Measurements from ENCODE around the gene FOSL1.

Gene FOSL1

DNA sequence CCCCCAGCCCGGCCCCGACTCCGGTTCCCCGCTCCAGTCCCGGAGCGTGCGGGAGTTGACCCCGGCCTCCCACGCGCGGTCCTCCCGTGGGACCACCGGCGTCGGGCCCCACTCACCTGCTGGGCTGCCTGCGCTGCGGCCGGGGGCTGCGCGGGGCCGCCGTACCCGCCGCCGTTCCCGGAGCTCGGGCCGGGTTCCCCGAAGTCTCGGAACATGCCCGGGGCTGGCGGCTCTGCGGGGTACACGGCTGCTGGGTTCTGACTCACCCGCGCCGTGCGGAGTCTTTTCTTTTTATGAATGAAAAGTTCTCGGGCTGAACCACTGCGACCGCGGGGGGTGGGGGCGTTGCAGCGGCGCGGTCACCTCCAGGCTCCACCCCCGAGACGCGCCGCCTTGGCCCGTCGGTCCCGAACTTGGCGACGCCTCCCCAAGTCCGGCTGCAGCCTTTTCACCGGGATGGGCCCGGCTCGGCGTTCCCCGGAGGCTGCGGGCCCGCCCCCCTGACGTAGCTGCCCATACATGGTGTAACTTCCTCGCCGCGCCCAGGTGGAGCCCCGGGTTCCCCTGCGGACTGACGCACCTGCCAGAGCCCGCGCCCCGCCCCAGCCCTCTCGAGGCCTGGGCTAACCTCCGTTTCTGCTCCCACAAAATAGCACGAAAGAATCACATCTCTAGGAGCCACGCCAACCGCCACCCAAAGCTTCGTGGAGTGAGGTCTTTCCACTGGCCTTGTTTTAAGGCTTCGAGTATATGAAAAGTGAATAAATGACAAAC is at the start of gene FOSL1:
TSS of gene FOSL1 (minus strand) at position 264 of the 774 bp plus-strand sequence. CDS start at position 215, 49 bp downstream.
- peak; percentile 98 for DNase-seq (ENCODE audit: low spot score)

DNA sequence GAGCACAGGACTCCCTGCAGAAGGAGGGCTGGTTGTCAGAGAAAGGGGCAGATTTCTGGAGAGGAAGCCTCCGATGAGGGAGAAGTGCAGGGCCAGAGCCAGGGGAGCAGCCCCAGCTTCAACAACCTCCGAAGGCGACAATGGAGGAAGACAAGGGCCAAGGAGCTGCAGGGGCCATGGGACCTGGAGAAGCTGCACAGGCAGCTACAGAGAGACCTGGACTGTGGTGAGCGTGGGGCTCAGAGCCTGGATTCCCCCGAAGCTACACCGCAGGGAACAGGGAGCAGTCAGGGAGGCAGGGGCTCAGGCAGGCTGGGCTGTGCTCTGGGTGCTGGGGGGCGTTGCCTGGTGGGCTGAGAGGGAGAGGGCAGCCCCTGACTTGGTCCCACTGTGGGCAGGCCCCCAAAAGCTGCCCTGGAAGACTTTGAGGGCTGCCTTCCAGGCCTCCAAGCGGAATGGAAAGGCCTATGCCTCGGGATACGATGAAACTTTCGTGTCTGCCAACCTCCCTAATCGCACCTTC is 47.5 kb upstream of the FOSL1 start:
- DNase-seq (ENCODE audit: low spot score): no peak

DNA sequence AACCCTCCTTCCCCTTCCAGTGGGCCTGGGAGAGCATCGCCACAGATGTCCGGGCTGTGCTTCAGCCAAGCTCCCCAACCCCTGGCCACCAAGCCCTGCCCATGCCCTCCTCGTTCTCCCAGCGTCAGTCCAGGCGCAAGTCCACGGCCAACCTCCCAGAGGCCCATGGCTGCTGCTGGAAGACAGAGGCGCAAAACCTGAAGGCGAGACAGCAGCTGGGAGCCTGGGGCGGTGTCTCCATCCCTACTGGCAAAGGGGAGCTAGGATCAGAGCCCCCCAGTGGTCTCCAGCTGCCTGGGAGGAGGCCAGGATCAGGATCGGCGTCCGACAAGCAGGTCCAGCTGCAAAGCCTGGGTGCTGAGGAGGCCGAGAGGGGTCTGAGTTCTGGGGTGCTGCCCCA is 46.9 kb upstream of the FOSL1 start:
- DNase-seq (ENCODE audit: low spot score): no peak

DNA sequence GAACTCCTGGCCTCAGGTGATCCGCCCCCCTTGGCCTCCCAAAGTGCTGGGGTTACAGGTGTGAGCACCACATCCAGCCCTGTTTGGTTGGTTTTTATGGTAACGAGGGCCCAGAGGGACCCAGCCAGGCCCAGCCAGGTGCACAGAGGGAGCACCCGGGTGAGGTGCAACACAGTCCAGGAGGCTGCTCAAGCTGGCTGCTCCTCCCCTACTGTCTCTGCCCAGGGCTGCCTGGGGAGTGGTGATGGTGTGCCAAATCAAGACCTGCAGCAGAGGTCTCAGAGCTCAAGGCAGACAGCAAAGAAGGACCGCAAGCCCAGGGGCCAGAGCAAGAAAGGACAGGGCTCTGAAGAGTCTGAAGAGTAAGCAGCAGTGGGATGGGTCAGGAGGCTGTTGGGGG is 46.5 kb upstream of the FOSL1 start:
- no peak for DNase-seq (ENCODE audit: low spot score)

DNA sequence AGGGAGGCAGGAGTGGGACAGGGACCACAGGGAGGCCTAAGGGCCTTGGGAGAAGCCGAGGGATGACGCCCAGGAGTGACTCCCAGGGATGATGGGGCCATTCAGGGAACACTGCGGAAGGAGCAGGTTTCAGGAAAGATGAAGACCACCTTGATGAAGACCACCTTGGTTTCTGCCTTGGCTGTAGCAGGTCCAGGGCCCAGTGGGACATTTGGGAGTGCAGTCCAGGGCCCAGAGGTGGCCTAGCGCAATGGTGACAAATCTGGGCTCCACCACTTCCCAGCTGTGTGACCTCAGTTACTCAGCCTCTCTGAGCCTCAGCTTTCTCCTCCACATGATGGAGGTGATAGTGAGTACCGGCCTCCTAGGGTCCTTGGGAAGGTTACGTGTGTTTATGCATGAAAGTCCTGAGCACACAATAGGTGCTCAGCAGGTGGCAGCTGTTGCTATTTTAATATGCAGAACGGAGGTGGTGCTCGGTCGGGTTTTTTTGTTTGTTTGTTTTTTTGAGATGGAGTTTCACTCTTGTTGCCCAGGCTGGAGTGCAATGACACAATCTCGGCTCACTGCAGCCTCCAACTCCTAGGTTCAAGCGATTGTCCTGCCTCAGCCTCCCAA is 45.9 kb upstream of the FOSL1 start:
- DNase-seq (ENCODE audit: low spot score): no peak

DNA sequence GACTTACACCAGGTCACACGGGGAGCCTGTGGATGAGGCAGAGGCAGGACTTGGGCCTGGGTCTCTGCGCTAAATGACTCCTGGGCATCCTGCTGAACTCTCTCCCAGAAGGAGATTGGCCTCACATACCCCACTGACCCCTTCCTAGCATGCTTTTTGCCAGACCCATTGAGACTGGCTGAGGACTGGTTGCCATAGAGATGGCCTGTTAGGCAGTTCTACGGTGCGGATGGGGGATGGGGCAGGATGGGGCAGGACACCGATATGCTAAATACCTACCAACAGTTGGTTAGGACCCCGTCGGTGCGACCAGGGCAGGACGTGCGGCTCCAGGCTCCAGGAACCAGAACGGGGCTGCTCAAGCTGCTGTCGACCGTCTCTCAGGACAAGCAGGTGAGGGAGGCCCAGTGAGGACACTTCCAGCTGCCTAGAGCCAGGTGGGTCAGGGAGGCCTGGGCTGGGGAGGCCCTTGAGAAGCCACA is 45.3 kb upstream of the FOSL1 start, which contains the start of gene TSGA10IP:
TSS of gene TSGA10IP (plus strand) at position 51 of the 482 bp plus-strand sequence. CDS start at position 247, 196 bp downstream.
- DNase-seq (ENCODE audit: low spot score): no peak

DNA sequence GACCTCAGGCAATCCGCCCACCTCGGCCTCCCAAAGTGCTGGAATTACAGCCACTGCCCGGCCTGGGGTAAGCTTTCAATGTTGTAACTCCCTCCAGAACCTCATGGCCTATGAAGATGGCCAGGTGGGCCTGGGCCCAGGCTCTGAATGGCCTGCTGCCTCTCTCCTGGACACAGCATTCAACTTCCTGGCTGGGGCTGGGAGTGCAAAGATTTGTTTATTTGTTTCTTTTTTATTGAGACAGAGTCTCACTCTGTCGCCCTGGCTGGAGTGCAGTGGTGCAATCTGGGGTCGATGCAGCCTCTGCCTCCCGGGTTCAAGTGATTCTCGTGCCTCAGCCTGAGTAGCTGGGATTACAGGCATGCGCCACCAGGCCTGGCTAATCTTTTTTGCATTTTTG is 44.6 kb upstream of the FOSL1 start:
- no peak for DNase-seq (ENCODE audit: low spot score)

DNA sequence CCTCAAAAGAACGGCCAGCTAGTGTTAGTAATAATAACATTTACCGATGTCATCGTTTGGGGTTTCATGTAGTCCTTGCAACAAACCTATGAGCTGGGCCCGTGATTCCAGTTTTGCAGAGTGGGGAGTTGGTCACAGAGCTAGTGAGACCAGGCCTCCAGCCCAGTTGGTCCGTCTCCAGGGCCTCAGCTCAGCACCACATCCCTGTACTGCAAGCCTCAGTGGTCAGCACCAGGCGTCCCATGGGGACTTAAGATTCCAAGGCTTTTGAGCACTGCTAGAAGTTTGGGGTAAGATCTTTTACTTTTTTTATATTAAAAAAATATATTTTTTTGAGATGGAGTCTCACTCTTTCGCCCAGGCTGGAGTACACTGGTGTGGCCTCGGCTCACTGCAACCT is 44.0 kb upstream of the FOSL1 start:
- DNase-seq (ENCODE audit: low spot score): no peak

DNA sequence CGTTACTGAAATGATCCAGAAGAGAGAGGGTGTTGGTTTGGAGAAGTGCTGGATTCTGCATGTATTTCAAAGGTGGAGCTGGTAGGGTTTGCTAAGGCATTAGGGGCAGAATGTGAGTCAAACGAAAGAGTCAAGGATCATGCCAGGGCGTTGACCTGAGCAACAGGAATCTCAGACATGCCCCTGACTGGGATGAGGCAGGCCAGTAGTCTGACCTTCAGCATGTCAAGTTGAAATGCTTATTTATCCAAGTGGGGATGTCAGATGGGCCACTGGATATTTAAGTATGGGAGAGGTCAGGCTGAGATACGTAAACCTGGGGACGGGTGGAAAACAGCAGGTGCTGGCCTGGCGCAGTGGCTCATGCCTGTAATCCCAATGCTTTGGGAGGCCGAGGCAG is 42.3 kb upstream of the FOSL1 start:
- no peak for DNase-seq (ENCODE audit: low spot score)

DNA sequence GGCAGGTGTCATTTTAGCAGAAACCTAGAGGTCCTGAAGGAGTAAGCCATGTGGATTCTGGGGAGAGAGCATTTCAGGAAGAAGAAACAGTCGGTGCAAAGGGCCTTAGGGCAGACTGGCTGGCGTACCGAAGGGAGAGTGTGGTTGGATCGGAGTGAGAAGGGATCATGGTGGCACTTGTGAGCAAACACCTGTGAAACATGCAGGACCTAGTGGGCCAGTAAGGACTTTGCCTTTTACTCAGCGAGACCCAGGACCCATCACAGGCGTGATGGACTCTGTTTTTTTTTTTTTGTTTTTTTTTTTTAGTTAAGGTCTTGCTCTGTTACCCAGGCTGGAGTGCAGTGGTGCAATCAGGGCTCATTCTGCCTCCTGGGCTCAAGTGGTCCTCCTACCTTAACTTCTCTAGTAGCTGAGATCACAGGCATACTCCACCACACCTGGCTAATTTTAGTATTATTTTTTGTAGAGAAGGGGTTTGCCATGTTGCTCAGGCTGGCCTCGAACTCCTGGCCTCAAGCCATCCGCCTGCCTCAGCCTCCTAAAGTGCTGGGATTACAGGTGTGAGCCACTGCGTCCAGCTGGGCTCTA is 41.6 kb upstream of the FOSL1 start:
- DNase-seq (ENCODE audit: low spot score): no peak

DNA sequence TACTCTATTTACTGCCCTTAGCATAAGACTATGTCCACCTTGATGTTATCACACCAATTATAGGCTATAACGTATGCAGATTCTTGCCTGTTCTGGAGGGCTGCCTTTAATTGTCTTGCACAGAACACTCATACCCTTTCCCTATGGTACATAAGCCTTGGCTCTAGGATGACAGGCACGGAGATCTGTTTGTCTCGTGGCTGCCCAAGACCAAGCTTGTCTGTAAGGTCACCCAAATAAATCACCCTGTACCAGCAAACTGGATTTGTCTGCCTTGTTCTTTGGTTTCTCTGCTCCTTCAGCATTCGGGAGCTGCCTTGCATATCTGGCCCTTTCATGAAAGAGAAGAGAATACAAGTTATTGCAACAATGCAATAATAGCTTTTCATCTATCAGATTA is 37.6 kb upstream of the FOSL1 start:
- no peak for DNase-seq (ENCODE audit: low spot score)

DNA sequence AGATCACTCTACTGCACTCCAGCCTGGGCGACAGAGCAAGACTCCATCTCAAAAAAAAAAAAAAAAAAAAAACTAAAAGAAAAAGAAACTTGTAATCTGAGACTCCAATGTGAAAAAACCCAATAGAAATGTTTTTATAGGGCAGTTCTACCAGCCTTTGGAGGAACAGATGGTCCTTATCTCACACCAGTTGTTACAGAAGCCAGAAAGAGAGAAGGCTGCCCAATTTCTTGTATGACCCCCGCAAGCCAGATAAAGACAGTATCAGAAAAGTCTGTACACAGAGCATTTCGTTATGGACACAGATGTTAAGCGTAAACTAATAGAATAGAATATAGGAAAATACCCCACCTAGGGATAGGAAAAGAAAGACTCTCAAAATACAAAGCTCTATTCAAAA is 33.8 kb upstream of the FOSL1 start:
- DNase-seq (ENCODE audit: low spot score): no peak

DNA sequence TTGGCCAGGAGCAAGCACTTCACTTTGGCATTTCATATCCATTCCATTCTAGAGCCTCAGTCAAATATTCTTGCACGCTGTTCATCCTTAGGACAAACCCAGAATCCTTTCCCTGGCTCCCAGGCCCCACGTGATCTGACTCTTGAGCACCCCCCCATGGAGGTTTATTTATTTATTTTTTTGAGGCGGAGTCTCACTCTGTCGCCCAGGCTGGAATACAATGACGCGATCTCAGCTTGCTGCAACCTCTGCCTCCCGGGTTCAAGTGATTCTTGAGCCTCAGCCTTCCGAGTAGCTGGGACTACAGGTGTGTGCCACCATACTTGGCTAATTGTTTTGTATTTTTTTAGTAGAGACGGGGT is 32.4 kb upstream of the FOSL1 start:
- DNase-seq (ENCODE audit: low spot score): no peak

DNA sequence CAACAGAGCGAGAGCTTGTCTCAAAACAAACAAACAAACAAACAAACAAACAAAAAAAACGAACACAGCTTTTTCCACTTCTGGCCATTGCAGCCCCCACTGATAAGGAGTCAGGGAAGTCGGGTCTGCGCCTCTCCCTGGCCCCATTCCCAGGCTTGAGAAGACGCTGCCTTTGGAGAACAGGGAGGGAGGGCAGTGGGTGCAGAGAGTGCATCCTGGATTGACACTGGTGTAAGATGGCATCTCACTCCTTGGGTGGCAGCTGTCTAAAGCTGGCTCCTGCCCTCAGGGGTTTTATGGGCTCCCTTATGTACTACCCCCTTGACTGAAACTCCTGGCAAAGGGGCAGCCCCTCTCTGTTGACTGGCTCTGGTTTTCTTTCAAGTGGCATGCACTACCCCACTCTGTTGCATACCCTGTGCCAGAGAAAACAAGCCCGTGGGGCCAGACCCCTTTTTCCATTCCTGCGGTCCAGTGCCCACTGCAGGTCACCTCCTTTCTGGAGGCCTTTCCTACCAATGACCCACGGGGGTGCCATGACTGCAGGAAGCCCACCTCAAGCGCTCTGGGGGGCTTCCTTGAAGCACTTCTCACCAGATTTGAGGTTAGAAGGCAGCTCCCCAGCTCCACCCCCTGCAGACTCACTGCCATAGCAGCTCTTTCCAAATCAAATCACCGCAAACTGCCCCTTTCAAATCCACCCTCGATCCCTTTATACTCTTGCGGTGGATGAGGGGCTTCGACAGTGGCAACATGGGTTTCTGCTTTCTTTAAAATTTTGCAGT is 31.8 kb upstream of the FOSL1 start:
- DNase-seq (ENCODE audit: low spot score): no peak

DNA sequence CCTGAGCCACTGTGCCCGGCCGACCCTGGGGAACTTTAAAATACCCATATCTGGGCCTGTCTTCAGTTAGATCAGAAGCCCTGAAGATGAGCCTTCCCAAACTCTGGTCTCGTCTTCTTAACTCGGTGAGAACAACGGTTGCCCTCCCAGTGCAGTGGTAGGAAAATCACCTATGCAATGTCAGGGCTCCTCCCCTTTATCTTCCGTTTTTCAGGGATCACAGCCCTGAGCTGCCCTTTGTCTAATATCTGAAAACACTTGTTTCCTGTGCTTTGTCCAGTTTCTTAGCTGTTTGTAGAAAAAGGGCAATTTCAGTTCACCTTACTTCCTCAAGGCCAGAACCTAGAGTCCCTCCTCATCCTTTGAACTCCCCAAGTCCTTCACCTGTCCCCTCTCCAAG is 28.5 kb upstream of the FOSL1 start:
- DNase-seq (ENCODE audit: low spot score): no peak

DNA sequence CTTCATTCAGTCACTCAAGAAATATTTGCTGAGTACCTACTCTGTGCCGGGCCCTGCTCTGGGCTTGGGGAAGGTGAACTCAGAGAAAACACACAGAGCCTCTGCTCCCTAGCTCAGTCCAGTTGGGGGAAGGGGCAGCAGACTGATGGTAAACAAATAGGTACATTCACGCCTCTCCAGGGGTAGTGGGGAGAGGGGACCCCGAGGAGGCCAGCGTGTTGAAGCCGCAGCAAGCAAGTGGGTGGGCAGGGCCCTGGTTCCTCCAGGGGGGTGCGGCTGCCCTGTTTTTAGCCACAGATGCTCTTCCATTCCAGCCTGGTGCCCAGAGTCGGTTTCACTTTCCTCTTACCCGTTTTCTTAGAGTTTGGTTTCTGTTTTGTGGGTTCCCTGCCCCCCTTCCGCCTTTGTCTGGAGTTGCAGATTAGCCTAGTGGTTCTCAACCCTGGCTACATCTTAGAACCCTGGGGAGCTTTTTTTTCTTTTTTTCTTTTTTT is 27.8 kb upstream of the FOSL1 start:
- no peak for DNase-seq (ENCODE audit: low spot score)

DNA sequence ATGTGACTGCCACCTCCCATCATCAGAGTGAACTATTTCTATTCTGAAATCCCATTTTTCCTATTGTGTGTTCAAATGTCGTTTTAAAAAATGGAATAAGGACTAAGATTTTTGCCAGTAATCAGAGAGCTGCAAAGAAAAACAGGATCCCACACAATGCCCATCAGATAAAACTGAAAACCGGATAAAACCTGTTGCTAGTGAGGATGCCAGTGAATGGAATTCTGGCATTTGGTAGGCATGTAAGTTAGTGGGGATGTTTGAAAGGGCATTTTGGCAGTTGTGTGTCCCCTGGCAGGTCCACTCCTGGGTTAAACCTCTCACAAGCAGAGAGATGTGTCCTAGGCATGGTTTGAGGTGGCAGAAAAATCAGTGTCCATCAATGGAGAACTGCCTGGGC is 25.2 kb upstream of the FOSL1 start:
- no peak for DNase-seq (ENCODE audit: low spot score)

DNA sequence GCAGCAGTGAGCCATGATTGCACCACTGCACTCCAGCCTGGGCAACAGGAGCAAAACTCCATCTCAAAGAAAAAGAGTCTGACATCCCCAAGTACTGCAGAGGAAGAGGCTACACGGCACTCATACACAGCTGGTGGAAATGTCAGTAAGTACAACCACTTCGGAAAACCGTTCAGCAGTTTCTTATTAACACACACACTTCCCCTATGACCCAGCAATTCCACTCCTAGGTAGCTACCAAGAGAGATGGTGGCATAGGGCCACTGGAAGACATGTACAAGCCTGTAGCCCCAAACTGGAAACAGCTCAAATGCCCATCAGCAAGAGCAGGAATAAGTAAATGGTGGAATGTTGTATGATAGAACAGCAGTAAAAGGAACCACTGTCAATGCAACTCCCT is 22.4 kb upstream of the FOSL1 start:
- DNase-seq (ENCODE audit: low spot score): no peak

DNA sequence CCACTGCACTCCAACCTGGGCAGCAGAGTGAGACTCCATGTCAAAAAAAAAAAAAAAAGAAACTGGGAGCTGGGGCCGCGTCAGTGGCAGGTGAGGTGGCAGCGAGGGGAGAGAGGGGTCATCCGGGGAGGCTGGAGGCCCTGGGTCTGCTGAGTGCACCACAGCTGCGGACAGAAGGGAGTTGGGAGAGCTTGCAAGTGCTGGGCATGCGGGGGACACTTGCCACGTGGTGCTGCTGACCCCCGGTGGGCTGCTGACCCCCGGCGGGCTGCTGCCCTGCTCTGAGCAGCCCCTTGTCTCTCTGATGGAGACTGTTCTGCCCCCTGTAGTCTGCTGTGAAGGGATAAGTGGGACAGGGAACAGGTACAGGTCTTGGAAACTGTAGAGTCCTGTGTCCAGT is 21.7 kb upstream of the FOSL1 start:
- no peak for DNase-seq (ENCODE audit: low spot score)

DNA sequence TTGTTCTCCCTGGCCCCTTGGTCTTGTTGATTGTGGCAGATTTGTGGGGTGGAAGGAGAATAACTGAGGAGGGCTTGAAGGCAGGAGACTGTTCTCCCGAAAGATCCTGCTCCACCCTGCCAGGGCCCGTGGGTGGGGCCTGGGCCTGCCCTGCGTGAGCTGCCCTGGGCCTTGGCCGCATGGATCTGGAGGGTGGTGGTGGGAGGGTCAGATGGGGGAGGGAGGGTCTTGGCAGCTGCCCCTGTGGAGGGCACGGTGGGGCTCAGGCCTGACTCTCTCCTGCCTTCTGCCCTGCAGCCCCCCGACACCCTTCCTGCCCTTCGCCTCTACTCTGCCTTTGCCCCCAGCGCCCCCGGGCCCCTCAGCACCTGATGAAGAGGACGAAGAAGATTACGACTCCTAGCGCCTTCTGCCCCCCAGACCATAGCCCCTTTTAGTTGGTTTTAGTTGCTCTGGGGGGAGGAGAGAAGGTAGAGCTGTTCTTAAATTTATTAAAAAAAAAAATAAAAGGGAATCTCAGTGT is 20.9 kb upstream of the FOSL1 start:
- DNase-seq (ENCODE audit: low spot score): no peak

DNA sequence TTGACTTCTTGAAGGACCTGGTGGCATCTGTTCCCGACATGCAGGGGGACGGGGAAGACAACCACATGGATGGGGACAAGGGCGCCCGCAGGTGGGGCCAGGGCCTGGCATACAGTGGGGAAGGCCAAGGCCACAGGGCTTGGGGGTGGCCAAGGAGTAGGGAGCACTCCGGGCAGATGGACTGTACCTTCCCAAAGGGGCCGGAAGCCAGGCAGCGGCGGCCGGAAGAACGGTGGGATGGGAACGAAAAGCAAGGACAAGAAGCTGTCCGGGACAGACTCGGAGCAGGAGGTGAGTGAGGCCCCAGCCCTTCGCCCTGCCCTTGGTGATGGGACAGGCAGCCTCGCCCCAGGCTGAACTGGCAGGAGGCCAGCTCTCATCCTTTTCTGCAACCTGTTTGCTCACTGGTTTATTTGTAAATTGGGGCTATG is 20.2 kb upstream of the FOSL1 start:
- DNase-seq (ENCODE audit: low spot score): no peak

Data from LoVo (cell line).